Right ventricle myocardium superior (tissue), 1 donor: Measurements from ENCODE around the gene PPP1R9A. TPM values are rescaled to one million over a fixed set of nuclear protein-coding genes. Genes with fewer than 3 reads are reported as not detected.
A peak's percentile ranks its signal among the peaks of the same experiment; 100 is the strongest.
"Not testable (repeated sequence)": the region's sequence is repeated elsewhere in the genome, so short reads cannot be mapped to it uniquely, and the experiment has no call there.

Source experiments
- ATAC-seq: fragments of 200-7000 bp; cut with Tn5 transposase; one replicate; pipeline ENCODE4 v1.9.1; 2020; ENCODE audit warnings: mild to moderate bottlenecking; ENCODE audit not compliant: poor library complexity
- DNase-seq: peaks from one replicate; pipeline ENCODE4 v3.0.0-alpha.2; 2020
- intact Hi-C: fragments of 100-400 bp; cut with DNase I; formaldehyde crosslinking; loops from one replicate; pipeline ENCODE4 v1.11.2; 2022
- total RNA-seq: library from RNA; stranded (reverse); fragmentation: NEBNext Ultra II Directional; extraction: Animal tissue kit (Norgen Biotek cat#: 25700); gene quantifications from one replicate; pipeline ENCODE4 v1.2.1, GENCODE V29; 2021
- donor health status: DM: no; HTN: yes; CAD: no; lungs with severe emphysema.

PPP1R9A gene
- total RNA-seq, 1 donor from 2014 or later, result 22.6 TPM

DNA sequence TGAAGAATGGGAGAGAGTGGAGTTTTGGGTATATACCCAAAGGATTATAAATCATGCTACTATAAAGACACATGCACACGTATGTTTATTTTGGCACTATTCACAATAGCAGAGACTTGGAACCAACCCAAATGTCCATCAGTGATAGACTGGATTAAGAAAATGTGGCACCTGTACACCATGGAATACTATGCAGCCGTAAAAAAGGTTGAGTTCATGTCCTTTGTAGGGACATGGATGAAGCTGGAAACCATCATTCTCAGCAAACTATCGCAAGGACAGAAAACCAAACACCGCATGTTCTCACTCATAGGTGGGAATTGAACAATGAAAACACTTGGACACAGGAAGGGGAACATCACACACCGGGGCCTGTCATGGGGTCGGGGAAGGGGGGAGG, 101.4 kb downstream of the PPP1R9A start:
- intact Hi-C loops, ATAC-seq, DNase-seq: not testable (repeated sequence)

DNA sequence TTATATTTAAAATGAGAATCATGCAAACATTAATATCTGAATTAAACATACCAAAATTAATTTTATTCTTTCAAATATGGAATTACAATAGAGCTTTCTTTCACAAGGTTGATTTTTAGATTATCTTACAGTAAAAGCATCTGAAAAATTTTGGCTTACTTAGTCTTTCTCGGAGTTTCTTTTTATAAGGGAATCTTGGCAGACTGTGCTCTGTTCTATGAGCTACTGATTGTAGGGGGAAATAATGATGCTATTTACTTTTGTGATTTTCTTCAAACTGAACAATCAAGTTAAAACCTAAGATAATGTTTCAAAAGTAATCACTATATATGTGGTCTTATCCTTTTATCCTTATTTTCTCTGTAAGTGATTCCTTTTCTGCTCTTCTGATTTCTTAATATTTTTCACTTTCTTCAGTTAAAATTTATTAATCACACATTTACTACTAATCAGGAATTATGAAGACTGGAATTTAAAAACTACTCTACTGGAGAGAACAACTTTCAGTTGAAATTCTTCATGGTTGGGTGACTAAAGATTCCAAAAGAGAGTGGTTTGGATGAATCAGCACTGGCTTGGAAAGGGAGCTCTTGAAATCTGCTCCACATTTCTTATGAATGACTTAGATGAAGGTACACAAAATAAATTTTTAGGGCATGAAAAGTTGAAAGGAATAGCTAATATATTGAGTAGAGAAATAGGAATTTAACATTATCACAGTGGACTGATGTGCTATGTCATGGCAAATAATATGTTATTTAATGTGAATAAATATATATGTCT, 103.9 kb downstream of the PPP1R9A start:
- ATAC-seq, result no peak
- intact Hi-C loops, result no loop called here
- no peak for DNase-seq

DNA sequence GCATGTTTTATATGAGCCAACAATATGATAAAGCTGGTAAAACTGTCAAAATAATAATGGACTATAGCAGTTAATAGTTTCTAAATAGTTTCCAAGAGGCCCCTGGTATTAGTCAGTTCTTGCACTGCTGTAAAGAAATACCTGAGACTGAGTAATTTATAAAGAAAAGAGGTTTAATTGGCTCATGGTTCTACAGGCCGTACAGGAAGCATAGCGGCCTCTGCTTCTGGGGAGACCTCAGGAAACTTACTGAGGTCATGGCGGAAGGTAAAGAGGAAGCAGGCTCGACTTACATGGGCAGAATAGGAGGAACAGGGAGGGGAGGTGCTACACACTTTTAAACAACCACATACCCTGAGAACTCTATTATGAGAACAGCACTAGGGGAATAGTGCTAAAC, 104.6 kb downstream of the PPP1R9A start:
- DNase-seq (no peak), ATAC-seq (no peak)
- intact Hi-C loops, result no loop called here

DNA sequence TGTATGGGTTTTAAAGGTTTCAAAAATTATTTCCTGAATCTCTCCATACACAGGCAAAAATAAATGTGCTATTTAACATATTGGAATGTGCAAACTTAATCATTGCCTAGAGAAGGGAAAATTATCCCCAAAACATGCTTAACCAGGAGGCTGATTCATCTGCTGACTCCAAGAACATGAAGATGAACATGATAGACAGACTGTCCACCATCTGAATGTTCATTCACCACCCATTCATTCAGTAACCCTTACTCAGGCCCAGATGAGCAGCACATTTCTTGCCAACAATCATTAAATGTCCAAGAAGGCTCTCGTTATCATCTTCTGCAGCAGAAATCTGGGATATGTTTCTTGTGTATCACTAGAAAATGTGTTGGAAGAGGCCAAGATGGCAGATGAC, 110.6 kb downstream of the PPP1R9A start:
- no peak for DNase-seq
- intact Hi-C loops, result no loop called here
- peak; percentile 15 for ATAC-seq

DNA sequence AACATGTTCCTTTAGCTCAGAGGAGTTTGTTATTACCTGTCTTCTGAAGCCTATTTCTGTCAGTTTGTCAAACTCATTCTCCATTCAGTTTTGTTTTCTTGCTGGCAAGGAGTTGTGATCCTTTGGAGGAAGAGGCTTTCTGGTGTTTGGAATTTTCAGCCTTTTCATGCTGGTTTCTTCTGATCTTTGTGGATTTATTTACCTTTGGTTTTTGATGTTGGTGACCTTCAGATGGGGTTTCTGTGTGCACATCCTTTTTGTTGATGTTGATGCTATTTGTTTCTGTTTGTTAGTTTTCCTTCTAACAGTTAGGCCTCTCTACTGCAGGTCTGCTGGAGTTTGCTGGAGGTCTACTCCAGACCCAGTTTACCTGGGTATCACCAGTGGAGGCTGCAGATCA, 118.6 kb downstream of the PPP1R9A start:
- intact Hi-C loops, result no loop called here
- ATAC-seq (no peak), DNase-seq (no peak)

DNA sequence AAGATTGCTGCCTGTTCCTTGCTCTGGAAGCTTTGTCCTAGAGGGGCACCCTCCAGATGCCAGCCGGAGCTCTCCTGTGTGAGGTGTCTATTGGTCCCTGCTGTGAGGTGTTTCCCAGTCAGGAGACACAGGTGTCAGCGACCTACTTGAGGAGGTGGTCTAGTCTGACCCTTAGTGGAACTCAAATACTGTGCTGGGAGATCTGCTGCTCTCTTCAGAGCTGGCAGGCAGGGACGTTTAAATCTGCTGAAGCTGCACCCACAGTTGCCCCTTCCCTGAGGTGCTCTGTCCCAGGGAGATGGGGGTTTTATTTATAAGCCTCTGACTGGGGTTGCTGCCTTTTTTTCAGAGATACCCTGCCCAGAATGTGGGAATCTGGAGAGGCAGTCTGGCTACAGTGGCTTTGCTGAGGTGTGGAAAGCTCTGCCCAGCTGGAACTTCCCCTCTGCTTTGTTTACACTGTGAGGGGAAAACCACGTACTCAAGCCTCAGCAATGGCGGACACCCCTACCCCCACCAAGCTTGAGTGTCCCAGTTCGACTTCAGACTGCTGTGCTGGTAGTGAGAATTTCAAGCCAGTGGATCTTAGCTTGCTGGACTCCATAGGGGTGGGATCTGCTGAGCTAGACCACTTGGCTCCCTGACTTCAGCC, 119.2 kb downstream of the PPP1R9A start:
- ATAC-seq (no peak), DNase-seq (no peak)
- intact Hi-C loops, result no loop called here

DNA sequence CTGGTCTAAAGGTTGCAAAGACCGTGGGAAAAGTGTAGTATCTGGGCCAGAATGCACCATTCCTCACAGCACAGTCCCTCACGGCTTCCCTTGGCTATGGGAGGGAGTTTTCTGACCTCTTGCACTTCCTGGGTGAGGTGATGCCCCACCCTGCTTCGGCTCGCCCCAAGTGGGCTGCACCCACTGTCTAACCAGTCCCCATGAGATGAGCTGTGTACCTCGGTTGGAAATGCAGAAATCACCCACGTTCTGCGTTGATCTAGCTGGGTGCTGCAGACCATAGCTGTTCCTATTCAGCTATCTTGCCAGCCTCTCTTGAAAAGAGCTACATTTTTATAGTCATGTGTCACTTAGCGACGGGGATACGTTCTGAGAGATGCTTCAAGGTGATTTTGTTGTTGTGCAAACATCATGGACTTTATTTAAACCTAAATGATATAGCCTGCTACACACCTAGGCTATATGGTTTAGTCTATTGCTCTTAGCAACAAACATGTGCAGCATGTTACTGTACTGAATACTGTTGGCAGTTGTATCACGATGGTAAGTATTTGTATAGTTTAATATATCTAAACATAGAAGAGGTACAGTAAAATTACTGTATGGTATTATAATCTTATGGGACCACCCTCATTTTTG, 120.0 kb downstream of the PPP1R9A start:
- ATAC-seq, result no peak

DNA sequence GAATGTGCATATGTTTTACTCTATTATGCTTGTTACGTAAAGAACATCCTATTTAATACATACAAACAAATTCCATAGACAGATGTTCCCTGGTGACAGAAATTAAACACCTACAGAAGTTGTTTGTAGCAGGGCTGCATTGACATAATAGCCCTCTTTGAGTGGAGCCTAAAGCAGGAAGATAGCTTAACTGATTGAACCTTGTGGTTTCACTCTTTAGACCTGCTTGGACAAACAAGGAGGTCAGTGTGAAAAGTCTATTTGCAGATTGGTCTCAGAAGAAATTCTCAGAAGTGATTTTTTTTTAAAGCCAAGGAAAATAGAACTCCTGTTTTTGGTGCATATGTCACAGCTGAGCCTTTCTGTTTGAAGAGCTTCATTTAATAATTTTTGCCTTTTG, 121.3 kb downstream of the PPP1R9A start:
- intact Hi-C loops, result no loop called here
- ATAC-seq (no peak), DNase-seq (no peak)

More for the DNA sequence above, 120.0 kb downstream of the PPP1R9A start:
- DNase-seq, result no peak
- intact Hi-C loops, result no loop called here

DNA sequence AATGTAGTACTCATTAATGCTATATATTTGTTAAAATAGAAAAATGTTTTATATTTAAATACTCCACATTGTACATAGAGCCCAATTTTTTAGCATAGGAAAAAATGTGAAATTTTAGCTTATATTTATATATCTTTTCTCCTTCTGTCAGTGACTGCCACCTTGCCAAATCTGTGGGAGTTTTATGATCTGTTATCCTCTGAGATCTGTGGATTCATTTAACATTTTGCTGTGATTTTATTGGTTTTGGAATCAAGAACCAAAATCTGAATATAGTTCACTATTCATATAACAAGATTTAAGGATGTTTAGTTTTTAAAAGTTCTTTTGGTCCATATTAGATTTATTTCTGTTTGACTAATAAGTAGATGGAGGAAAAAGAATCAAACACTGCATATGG, 127.9 kb downstream of the PPP1R9A start:
- intact Hi-C loops, result no loop called here
- ATAC-seq, result no peak
- no peak for DNase-seq

DNA sequence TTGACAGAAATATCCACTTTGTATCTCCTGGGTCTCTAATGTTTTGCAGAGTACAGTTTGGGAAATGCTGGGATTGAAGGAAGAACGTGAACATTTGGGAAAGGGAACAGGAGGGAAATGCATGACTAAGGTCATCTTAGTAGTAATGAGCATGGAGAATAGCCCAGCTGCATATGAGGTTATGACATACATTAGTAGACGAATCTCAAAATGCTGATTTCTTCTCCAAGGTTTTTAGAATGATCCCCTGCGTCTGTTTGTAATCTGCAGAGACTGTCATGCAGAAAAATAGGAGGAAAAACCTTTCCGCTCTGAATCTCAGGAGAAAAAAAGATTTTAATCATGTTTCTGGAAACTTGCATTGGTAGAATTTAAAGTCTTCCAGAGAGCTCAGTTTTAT, 133.6 kb downstream of the PPP1R9A start:
- intact Hi-C loops, result no loop called here
- ATAC-seq, result no peak

DNA sequence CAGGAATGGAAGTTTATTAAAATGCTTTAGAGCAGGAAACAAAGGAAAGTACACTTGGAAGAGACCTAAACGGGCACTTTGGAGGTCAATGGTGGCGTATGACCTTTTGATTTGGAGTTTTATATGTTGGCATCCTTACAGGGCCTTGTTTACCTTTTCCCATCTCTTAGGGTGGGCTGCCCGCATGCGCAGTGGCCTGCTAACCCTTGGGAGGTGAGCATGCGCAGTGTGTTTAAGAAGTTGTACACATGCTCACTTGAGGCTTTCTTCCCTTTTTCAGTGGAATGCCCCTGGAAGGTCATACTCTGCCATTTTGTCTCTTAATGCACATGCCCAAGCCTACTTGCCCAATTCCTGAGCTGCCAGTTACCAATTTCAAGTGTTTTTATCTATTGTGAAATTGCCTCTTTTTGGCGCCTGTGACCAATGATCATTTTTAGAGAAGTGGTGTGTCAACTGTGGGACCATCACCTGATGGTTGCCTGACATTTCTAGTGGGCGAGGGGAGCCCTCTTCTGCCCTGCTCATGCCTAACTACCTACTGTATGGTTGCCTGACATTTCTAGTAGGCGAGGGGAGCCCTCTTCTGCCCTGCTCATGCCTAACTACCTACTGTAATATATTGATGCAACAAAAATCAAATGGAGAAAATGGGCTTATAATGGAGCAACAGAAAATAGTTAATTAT, 138.0 kb downstream of the PPP1R9A start:
- intact Hi-C loops, result no loop called here
- ATAC-seq, result no peak
- no peak for DNase-seq

More for the DNA sequence above, 133.6 kb downstream of the PPP1R9A start:
- DNase-seq, result no peak

DNA sequence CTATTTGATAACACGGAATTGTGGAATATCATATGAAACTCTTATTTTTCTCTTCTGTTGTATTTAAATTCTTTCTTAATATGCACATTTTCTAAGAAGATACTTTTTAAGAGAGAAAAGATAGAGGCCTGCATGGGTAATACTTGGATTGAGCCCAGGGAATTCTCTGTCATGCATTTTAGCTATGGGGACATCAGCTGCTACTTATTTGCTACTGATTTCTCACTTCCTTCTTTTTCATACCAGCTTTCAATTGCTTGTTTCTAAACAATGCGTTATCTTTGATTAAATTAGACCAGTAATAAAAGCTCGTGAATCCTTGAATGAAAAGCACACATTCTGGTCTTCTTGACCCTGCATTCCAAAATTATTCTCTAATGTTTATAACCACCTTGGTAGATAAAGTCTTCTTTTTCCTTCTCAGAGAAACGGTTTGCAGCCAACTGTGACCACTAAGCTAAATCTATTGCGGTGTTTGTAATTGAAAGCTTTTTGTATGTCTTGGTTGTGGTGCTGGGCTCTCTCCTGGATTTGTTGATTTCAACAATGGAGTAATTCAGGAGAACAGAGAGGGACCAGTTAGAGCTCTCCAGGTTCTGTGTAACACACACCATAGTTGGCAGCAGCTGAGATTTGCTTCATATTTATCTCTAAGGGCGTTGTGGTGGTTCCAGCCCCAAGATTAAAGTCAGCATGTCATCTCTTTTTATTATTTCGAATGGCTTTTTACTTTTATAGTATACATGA, 139.3 kb downstream of the PPP1R9A start:
- intact Hi-C loops, result no loop called here
- ATAC-seq (peak; percentile 73), DNase-seq (no peak)

DNA sequence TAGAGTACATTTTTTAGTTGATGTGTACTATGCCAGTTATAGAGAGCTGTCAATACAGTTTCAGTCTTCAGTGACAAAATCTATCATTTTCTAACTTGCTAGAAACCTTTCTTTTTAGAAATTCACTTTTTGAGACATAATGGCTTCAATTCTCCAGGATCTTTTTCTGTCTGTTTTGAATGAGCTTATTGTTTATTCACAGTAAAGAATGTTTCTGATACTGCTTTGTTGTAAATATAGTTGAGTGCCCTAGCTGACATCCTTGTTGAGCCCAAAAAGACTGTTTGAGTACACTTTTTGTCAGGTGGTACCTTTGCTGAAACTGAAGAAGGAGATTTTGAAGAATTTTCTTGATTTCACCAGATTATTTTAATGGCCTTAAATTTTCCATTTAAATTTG, 139.9 kb downstream of the PPP1R9A start:
- no peak for DNase-seq
- intact Hi-C loops, result no loop called here
- ATAC-seq, result no peak

DNA sequence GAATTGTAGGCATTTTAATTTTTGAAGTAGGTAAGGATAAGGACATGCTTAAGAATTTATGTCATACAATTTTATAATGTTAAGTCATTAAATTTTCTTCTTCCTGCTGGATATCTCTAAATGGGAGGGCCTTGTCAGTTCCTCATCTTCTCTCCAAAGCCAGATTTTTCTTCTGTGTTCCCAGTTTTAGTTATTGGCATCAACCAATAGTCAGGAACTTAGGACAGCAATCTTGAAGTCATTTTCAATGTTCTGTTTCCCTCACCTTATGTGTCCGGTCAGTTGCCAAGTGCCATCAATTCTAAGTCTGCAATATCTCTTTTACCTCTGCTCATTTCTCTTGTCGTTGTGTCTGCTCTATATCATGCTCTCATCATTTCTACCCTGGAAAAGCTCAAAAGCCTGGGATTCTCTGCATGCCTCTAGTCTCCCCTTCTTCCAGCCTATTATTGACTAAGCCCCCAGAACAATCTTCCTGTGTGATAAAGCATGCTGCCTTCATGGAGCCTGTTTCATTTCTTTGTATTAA, 145.2 kb downstream of the PPP1R9A start:
- ATAC-seq, result no peak
- DNase-seq, result no peak
- intact Hi-C loops, result no loop called here

DNA sequence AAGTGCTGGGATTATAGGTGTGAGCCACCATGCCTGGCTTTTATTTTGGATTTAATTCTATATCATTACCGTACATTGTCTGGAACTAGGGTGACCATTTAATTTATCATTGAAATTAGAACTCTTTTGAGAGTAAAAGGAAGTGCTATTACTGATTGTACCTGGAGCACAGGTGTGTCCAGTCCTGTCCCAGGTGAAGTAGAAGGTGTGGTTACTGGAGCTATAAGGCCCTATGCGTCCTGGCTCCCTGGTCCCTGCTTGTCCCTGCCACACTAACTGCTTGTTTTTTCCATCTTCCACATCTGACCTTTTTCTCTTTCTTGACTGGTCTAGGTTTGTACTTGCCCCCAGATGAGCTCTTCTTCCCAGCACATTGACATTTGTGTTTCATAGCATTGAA, 147.0 kb downstream of the PPP1R9A start:
- DNase-seq, result no peak
- intact Hi-C loops, result no loop called here
- no peak for ATAC-seq

DNA sequence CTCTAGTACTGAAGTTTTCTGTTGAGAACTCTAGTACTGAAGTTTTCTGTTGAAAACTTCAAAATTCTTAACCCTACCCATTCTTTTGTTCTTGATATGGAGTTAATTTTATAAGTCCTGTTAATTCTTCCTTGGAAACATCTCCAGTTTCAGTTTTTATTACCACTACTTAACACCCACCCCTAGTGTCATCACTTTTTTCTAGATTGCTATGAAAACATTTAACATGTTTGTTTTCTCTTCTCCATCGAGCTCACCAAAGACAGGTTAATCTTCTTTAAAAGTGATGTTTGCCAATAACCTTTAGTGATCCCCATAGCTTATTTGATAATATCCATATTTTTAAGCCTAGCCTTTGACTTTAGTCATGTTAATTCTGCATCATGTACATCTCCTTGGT, 147.9 kb downstream of the PPP1R9A start:
- intact Hi-C loops, result no loop called here
- no peak for DNase-seq
- no peak for ATAC-seq

DNA sequence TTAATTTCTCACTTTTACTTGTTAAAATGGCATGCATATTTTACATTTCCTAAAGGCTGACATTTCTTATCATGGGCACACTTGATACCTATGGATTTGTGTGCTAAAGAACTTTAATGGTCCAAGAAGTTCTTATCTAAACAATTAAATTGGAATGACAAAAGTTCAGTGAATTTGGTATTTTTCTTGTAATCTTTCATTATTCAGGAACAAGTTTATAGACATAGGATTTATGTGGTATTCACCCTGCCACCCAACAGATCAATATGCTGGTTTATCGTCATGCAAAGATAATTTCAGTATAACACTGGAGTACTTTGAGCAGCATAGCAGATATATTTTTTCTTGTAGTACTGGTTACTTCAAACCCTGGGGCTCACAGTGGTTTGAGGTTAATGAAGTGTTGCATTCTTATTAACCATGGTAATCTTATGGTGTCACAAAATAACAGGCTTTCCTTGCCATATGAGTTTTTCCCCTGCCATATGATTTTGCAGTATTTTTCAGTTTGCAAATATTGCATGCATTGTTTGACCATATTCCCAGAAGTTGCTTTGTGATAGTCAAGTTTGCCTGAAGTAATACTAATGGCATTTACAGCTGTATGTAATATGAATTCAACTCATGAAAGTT, 148.8 kb downstream of the PPP1R9A start:
- intact Hi-C loops, result no loop called here
- DNase-seq (no peak), ATAC-seq (no peak)

DNA sequence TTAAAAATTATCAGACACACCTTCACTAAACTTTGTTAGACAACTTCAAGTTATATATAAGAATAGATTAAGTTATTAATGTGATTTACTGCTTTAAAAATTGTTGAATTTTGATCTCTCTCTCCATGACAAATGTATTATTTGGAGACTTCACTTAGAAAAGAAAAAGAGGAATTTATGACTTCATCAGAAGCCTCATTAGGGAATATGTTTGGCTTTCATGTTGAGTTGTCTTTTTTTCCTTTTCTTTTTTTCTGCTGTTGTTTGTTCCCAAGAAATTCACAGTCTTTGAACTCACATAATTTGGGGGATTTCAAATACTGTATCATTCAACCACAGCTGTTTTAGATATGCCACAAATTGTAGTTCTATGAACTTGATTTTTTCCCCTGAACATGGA, 149.5 kb downstream of the PPP1R9A start:
- DNase-seq (no peak), ATAC-seq (no peak)
- intact Hi-C loops, result no loop called here
